ENCODE measurements around the gene GPATCH2. TPM values are rescaled to one million over a fixed set of nuclear protein-coding genes. Genes with fewer than 3 reads are reported as not detected.

GPATCH2 gene
- total RNA-seq, 1 donor from 2014 or later: 28.0 TPM

- H3K4me3 Mint-ChIP-seq (ENCODE audit: low read depth): no peak overlapping the region
- H3K9me3 Mint-ChIP-seq (ENCODE audit: low read depth): peaks cover 37% of the 10 kb centered on the region
- no peaks in the 10 kb centered on the region for H3K27me3 Mint-ChIP-seq
- no peak overlapping the region for H3K27ac Mint-ChIP-seq
- peaks cover 10% of the 10 kb centered on the region for H3K4me1 Mint-ChIP-seq (ENCODE audit: low read depth)
- TF ChIP-seq, protein P1, sequence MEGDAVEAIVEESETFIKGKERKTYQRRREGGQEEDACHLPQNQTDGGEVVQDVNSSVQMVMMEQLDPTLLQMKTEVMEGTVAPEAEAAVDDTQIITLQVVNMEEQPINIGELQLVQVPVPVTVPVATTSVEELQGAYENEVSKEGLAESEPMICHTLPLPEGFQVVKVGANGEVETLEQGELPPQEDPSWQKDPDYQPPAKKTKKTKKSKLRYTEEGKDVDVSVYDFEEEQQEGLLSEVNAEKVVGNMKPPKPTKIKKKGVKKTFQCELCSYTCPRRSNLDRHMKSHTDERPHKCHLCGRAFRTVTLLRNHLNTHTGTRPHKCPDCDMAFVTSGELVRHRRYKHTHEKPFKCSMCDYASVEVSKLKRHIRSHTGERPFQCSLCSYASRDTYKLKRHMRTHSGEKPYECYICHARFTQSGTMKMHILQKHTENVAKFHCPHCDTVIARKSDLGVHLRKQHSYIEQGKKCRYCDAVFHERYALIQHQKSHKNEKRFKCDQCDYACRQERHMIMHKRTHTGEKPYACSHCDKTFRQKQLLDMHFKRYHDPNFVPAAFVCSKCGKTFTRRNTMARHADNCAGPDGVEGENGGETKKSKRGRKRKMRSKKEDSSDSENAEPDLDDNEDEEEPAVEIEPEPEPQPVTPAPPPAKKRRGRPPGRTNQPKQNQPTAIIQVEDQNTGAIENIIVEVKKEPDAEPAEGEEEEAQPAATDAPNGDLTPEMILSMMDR (IDR thresholded peaks at IDR 0.05; ENCODE audit: unreplicated experiment): no peak
- peaks cover 45% of the 10 kb centered on the region for H3K36me3 Mint-ChIP-seq (ENCODE audit: insufficient read depth)
- DNase-seq (ENCODE audit: low spot score, unreplicated experiment): no peak
Measured at GRCh38 chr1:217443845-217444244, 187.0 kb downstream of the GPATCH2 start.

- Mint-ChIP-seq H3K4me3 (ENCODE audit: low read depth) (no peak overlapping the region), H3K36me3 (ENCODE audit: insufficient read depth) (peaks cover 46% of the 10 kb centered on the region), H3K4me1 (ENCODE audit: low read depth) (peaks cover 3% of the 10 kb centered on the region), H3K27me3 (no peaks in the 10 kb centered on the region), H3K27ac (no peak overlapping the region), H3K9me3 (ENCODE audit: low read depth) (peaks cover 36% of the 10 kb centered on the region)
- no peak for DNase-seq (ENCODE audit: low spot score, unreplicated experiment)
- TF ChIP-seq, protein P1 (IDR thresholded peaks at IDR 0.05; ENCODE audit: unreplicated experiment): no peak
Measured at GRCh38 chr1:217437376-217437775, 193.5 kb downstream of the GPATCH2 start.

DNA sequence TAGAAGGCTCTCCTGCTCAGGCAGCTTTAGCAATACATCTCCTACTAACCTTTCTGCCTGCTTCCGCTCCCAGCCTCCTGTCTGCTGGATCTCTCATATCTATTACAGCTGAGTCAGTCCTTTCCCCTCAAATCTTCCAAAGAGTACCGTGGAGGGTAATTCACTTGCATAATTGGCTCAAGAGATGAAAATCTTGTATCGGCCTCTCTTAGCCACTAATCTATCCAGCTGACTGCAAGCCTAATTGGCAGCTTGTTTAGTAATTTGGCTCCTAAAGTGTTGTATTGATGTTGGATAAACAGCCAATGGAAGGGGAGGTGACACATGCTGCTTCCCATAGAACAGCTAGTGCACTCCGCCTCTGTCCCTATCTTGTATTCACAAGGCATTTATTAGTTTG lies 195.7 kb downstream of the GPATCH2 start:
- Mint-ChIP-seq H3K9me3 (ENCODE audit: low read depth) (peaks cover 20% of the 10 kb centered on the region), H3K27me3 (no peaks in the 10 kb centered on the region), H3K4me3 (ENCODE audit: low read depth) (no peak overlapping the region), H3K4me1 (ENCODE audit: low read depth) (peaks cover 3% of the 10 kb centered on the region), H3K27ac (no peak overlapping the region), H3K36me3 (ENCODE audit: insufficient read depth) (peaks cover 39% of the 10 kb centered on the region)
- DNase-seq (ENCODE audit: low spot score, unreplicated experiment): no peak
- TF ChIP-seq, protein P1 (IDR thresholded peaks at IDR 0.05; ENCODE audit: unreplicated experiment): no peak

- no peak overlapping the region for H3K27ac Mint-ChIP-seq
- peaks cover 24% of the 10 kb centered on the region for H3K36me3 Mint-ChIP-seq (ENCODE audit: insufficient read depth)
- peaks cover 6% of the 10 kb centered on the region for H3K4me1 Mint-ChIP-seq (ENCODE audit: low read depth)
- no peak for DNase-seq (ENCODE audit: low spot score, unreplicated experiment)
- H3K4me3 Mint-ChIP-seq (ENCODE audit: low read depth): no peak overlapping the region
- TF ChIP-seq, protein P1 (IDR thresholded peaks at IDR 0.05; ENCODE audit: unreplicated experiment): no peak
- no peaks in the 10 kb centered on the region for H3K27me3 Mint-ChIP-seq
- H3K9me3 Mint-ChIP-seq (ENCODE audit: low read depth): peaks cover 5% of the 10 kb centered on the region
Measured at GRCh38 chr1:217433664-217434063, 197.2 kb downstream of the GPATCH2 start.

- H3K27me3 Mint-ChIP-seq: no peaks in the 10 kb centered on the region
- peaks cover 6% of the 10 kb centered on the region for H3K4me1 Mint-ChIP-seq (ENCODE audit: low read depth)
- TF ChIP-seq, protein P1 (IDR thresholded peaks at IDR 0.05; ENCODE audit: unreplicated experiment): no peak
- H3K4me3 Mint-ChIP-seq (ENCODE audit: low read depth): no peak overlapping the region
- no peak for DNase-seq (ENCODE audit: low spot score, unreplicated experiment)
- peaks cover 14% of the 10 kb centered on the region for H3K36me3 Mint-ChIP-seq (ENCODE audit: insufficient read depth)
- no peak overlapping the region for H3K27ac Mint-ChIP-seq
- H3K9me3 Mint-ChIP-seq (ENCODE audit: low read depth): no peaks in the 10 kb centered on the region
Measured at GRCh38 chr1:217432339-217432738, 198.6 kb downstream of the GPATCH2 start.

Measured in progenitor cell of endocrine pancreas (in vitro differentiated cells).